ENCODE measurements around the gene CRYAB. TPM values are rescaled to one million over a fixed set of nuclear protein-coding genes. Genes with fewer than 3 reads are reported as not detected.

CRYAB gene
- total RNA-seq, 1 experiment from 2014 or later, result not detected

- BruUV-seq (replicated peaks), result no TSS peak
- H4K20me1 ChIP-seq (ENCODE audit: insufficient read depth), result no peaks in the 10 kb centered on the region
- intact Hi-C loops (cut with micrococcal nuclease; ENCODE audit: unreplicated experiment), result no loop called here
- H2AFZ ChIP-seq, result no peak overlapping the region
- no peak for DNase-seq
- H3K79me2 ChIP-seq (ENCODE audit: low read depth), result no peaks in the 10 kb centered on the region
- H3K27ac ChIP-seq, result no peak overlapping the region
- H3K4me2 ChIP-seq, result no peak overlapping the region
- H3F3A ChIP-seq (ENCODE audit: insufficient read depth, low read depth), result peaks cover 19% of the 10 kb centered on the region; the same call in 1 of the 2 replicates
- H3K27me3 ChIP-seq (ENCODE audit: insufficient read depth, low read depth), result no peaks in the 10 kb centered on the region
- H3K36me3 ChIP-seq (ENCODE audit: low read depth), result no peaks in the 10 kb centered on the region
- peaks cover 3% of the 10 kb centered on the region; the same call in 1 of the 2 replicates for H3K9me2 ChIP-seq (ENCODE audit: insufficient read depth)
- H3K9me3 ChIP-seq (ENCODE audit: insufficient read depth, low read depth), result no peaks in the 10 kb centered on the region
- TF ChIP-seq EZH2 (IDR thresholded peaks at IDR 0.05; ENCODE audit: low read depth) (no peak), CTCF (conservative IDR thresholded peaks at IDR 0.05) (no peak)
- ChIA-PET CTCF (no interaction called here), POLR2A (ENCODE audit: unreplicated experiment) (no interaction called here)
- H3K4me1 ChIP-seq (replicated peaks; ENCODE audit: insufficient read depth), result peaks cover 23% of the 10 kb centered on the region
- H3K4me3 ChIP-seq, result no peak overlapping the region
Observed at GRCh38 chr11:111916768-111917167, 5.2 kb upstream of the CRYAB start.

GRCh38 chr11:111913997-111914396 is 2.4 kb upstream of the CRYAB start:
- Histone ChIP-seq H3K79me2 (ENCODE audit: low read depth) (no peaks in the 10 kb centered on the region), H3K27ac (no peak overlapping the region), H2AFZ (no peak overlapping the region), H4K20me1 (ENCODE audit: insufficient read depth) (no peaks in the 10 kb centered on the region), H3K9me3 (ENCODE audit: insufficient read depth, low read depth) (no peaks in the 10 kb centered on the region), H3K4me3 (no peak overlapping the region), H3F3A (ENCODE audit: insufficient read depth, low read depth) (peaks cover 11% of the 10 kb centered on the region; the same call in 1 of the 2 replicates), H3K9me2 (ENCODE audit: insufficient read depth) (peaks cover 3% of the 10 kb centered on the region; the same call in 1 of the 2 replicates), H3K36me3 (ENCODE audit: low read depth) (no peaks in the 10 kb centered on the region), H3K4me2 (no peak overlapping the region), H3K27me3 (ENCODE audit: insufficient read depth, low read depth) (no peaks in the 10 kb centered on the region), H3K4me1 (replicated peaks; ENCODE audit: insufficient read depth) (peaks cover 17% of the 10 kb centered on the region)
- ChIA-PET POLR2A (ENCODE audit: unreplicated experiment) (no interaction called here), CTCF (no interaction called here)
- TF ChIP-seq CTCF (conservative IDR thresholded peaks at IDR 0.05) (no peak), EZH2 (IDR thresholded peaks at IDR 0.05; ENCODE audit: low read depth) (no peak)
- no peak for DNase-seq
- intact Hi-C loops (cut with micrococcal nuclease; ENCODE audit: unreplicated experiment), result no loop called here
- no TSS peak for BruUV-seq (replicated peaks)

- Histone ChIP-seq H3K9me2 (ENCODE audit: insufficient read depth) (peaks cover 3% of the 10 kb centered on the region; the same call in 1 of the 2 replicates), H3K36me3 (ENCODE audit: low read depth) (no peaks in the 10 kb centered on the region), H3K27me3 (ENCODE audit: insufficient read depth, low read depth) (no peaks in the 10 kb centered on the region), H4K20me1 (ENCODE audit: insufficient read depth) (no peaks in the 10 kb centered on the region), H3K4me3 (no peak overlapping the region), H3K79me2 (ENCODE audit: low read depth) (no peaks in the 10 kb centered on the region), H3F3A (ENCODE audit: insufficient read depth, low read depth) (peaks cover 6% of the 10 kb centered on the region; the same call in 1 of the 2 replicates), H3K4me2 (no peak overlapping the region), H3K9me3 (ENCODE audit: insufficient read depth, low read depth) (no peaks in the 10 kb centered on the region), H3K27ac (no peak overlapping the region), H3K4me1 (replicated peaks; ENCODE audit: insufficient read depth) (peaks cover 12% of the 10 kb centered on the region), H2AFZ (no peak overlapping the region)
- DNase-seq, result no peak
- POLR2A ChIA-PET (ENCODE audit: unreplicated experiment), result no interaction called here
- CTCF ChIA-PET, result no interaction called here
- no peak for TF ChIP-seq EZH2 (IDR thresholded peaks at IDR 0.05; ENCODE audit: low read depth)
- TF ChIP-seq CTCF (conservative IDR thresholded peaks at IDR 0.05), result no peak
- intact Hi-C loops (cut with micrococcal nuclease; ENCODE audit: unreplicated experiment), result no loop called here
- BruUV-seq (replicated peaks), result no TSS peak
Observed at GRCh38 chr11:111913031-111913861, 1.7 kb upstream of the CRYAB start.
